ENCODE results near the gene AHCYL1. TPM values are rescaled to one million over a fixed set of nuclear protein-coding genes. Genes with fewer than 3 reads are reported as not detected.
A peak's percentile ranks its signal among the peaks of the same experiment; 100 is the strongest.

The AHCYL1 gene
- total RNA-seq, 1 experiment from 2014 or later: 89.6 TPM

DNA sequence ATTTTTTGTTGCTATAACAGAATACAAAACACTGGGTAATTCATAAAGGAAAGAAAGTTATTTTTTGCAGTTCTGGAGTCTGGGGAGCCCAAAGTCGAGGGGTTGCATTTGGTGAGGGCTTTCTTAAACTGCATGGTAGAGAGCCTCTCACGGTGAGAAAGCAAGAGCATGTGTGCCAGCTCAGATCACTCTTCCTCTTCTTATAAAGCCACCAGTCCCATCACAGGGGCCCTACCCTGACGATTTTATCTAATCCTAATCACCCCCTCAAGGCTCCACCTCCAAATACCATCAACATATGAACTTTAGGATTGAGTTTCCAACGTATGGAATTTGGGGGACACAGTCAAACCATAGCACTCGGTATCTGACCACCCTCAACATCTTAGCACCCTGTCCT lies 48.9 kb downstream of the AHCYL1 start:
- ChIA-PET CTCF (no interaction called here), POLR2A (ENCODE audit: low non-redundant PET) (no interaction called here)
- BruUV-seq (replicated peaks): no TSS peak
- Histone ChIP-seq H3K4me3 (ENCODE audit: low read depth, low read length, poor library complexity, severe bottlenecking) (no peak overlapping the region), H3K4me1 (ENCODE audit: insufficient read depth, low read length, poor library complexity, severe bottlenecking) (peaks cover 8% of the 10 kb centered on the region), H3K27ac (ENCODE audit: low read depth, low read length, poor library complexity, severe bottlenecking) (no peak overlapping the region), H3K9me3 (ENCODE audit: low read depth, low read length, poor library complexity, severe bottlenecking) (no peaks in the 10 kb centered on the region), H3K27me3 (replicated peaks; ENCODE audit: insufficient read depth, low read depth, low read length, poor library complexity) (no peaks in the 10 kb centered on the region), H3K36me3 (ENCODE audit: insufficient read depth, low read length, poor library complexity, severe bottlenecking) (peaks cover 5% of the 10 kb centered on the region)
- intact Hi-C loops (cut with micrococcal nuclease; ENCODE audit: unreplicated experiment): no loop called here
- no peak for DNase-seq (ENCODE audit: low spot score)
- TF ChIP-seq EZH2 (IDR thresholded peaks at IDR 0.05; ENCODE audit: borderline replicate concordance, low read depth, low read length, poor library complexity, severe bottlenecking): no peak
- TF ChIP-seq, protein P1, sequence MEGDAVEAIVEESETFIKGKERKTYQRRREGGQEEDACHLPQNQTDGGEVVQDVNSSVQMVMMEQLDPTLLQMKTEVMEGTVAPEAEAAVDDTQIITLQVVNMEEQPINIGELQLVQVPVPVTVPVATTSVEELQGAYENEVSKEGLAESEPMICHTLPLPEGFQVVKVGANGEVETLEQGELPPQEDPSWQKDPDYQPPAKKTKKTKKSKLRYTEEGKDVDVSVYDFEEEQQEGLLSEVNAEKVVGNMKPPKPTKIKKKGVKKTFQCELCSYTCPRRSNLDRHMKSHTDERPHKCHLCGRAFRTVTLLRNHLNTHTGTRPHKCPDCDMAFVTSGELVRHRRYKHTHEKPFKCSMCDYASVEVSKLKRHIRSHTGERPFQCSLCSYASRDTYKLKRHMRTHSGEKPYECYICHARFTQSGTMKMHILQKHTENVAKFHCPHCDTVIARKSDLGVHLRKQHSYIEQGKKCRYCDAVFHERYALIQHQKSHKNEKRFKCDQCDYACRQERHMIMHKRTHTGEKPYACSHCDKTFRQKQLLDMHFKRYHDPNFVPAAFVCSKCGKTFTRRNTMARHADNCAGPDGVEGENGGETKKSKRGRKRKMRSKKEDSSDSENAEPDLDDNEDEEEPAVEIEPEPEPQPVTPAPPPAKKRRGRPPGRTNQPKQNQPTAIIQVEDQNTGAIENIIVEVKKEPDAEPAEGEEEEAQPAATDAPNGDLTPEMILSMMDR (conservative IDR thresholded peaks at IDR 0.05; ENCODE audit: low read depth, low read length): no peak

DNA sequence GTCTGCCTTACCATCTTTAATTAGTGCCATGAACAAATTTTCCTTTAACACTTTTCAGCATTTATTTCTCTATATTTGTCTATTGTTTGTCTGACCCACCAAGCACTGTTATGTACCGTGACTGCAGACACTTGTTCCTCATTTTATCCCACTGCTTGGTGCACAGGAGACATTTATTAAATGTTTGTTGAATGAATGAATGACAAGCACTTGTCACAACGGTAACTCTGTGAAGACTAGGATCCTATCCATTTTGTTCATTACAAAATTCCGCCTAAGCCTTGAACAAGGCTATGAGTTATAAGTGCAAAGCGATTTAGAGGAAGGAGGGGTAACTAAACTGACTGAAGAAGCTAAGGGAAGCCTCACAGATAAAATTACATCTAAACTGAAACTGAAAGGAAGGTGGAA lies 49.5 kb downstream of the AHCYL1 start:
- no peaks in the 10 kb centered on the region for H3K27me3 ChIP-seq (replicated peaks; ENCODE audit: insufficient read depth, low read depth, low read length, poor library complexity)
- no peaks in the 10 kb centered on the region for H3K9me3 ChIP-seq (ENCODE audit: low read depth, low read length, poor library complexity, severe bottlenecking)
- peak overlapping the region; percentile 94 for H3K27ac ChIP-seq (ENCODE audit: low read depth, low read length, poor library complexity, severe bottlenecking)
- no peak for TF ChIP-seq EZH2 (IDR thresholded peaks at IDR 0.05; ENCODE audit: borderline replicate concordance, low read depth, low read length, poor library complexity, severe bottlenecking)
- TF ChIP-seq, protein P1 (conservative IDR thresholded peaks at IDR 0.05; ENCODE audit: low read depth, low read length): no peak
- CTCF ChIA-PET: interaction anchor here (0.8 kb wide), 1 partner anchor 50 kb away, joined by 3 read pairs; the partner anchor contains the start of gene AHCYL1
- H3K4me1 ChIP-seq (ENCODE audit: insufficient read depth, low read length, poor library complexity, severe bottlenecking): peaks cover 8% of the 10 kb centered on the region
- BruUV-seq (replicated peaks): TSS peak; percentile 83
- no peak for DNase-seq (ENCODE audit: low spot score)
- H3K36me3 ChIP-seq (ENCODE audit: insufficient read depth, low read length, poor library complexity, severe bottlenecking): peaks cover 11% of the 10 kb centered on the region
- POLR2A ChIA-PET (ENCODE audit: low non-redundant PET): interaction anchor here (0.7 kb wide), 1 partner anchor 62 kb away, joined by 4 read pairs; no protein-coding TSS in a partner anchor
- peak overlapping the region; percentile 87 for H3K4me3 ChIP-seq (ENCODE audit: low read depth, low read length, poor library complexity, severe bottlenecking)
- intact Hi-C loops (cut with micrococcal nuclease; ENCODE audit: unreplicated experiment): no loop called here

DNA sequence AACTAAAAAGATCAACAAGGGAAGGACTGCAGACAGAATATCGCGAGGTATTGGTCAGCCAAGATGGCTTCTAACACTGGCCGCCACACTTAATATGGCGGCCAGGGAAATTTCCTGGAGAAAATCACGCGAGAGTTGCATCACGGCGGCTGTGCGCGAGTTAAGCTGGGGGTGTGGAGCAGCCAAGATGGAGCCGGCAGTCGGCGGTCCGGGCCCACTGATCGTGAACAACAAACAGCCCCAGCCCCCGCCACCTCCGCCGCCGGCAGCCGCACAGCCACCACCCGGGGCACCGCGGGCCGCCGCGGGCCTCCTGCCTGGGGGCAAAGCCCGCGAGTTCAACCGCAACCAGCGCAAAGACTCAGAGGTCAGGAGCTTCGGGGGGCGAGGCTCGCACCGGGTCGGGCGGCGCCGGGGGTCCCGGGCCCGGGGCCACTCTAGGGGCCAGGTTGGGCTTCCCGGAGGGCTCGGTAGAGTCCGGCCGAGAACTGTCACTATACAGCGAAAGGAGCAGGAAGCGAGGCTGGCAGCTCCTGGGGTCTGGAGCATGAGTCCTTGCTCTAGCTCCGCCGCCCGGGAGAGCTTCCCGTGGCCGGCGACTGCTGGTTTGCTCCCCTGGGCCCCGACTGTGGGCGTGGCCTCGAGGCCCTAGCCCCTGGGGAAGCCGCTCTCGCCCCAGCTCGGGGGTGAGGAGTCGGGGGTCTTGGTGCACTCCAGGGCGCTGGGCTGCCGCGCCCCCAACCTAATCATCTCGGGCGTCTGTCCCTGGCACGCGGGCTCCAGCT lies 50.1 kb downstream of the AHCYL1 start, which contains the start of gene STRIP1:
STRIP1 (plus strand) TSS at position 174 of the 785 bp plus-strand sequence; CDS start at position 188, 14 bp downstream.
- peak within 1 kb of the TSS; percentile 87 for H3K4me3 ChIP-seq (ENCODE audit: low read depth, low read length, poor library complexity, severe bottlenecking)
- DNase-seq (ENCODE audit: low spot score): peak; percentile 97
- intact Hi-C loops (cut with micrococcal nuclease; ENCODE audit: unreplicated experiment): no loop called here
- H3K9me3 ChIP-seq (ENCODE audit: low read depth, low read length, poor library complexity, severe bottlenecking): no peaks in the 10 kb centered on the region
- POLR2A ChIA-PET (ENCODE audit: low non-redundant PET): interaction anchor here (0.7 kb wide), 1 partner anchor 63 kb away, joined by 4 read pairs; no protein-coding TSS in a partner anchor
- BruUV-seq (replicated peaks): no TSS peak
- CTCF ChIA-PET: interaction anchor here (0.8 kb wide), 1 partner anchor 50 kb away, joined by 3 read pairs; the partner anchor contains the start of gene AHCYL1
- peaks cover 17% of the 10 kb centered on the region for H3K36me3 ChIP-seq (ENCODE audit: insufficient read depth, low read length, poor library complexity, severe bottlenecking)
- no peak for TF ChIP-seq EZH2 (IDR thresholded peaks at IDR 0.05; ENCODE audit: borderline replicate concordance, low read depth, low read length, poor library complexity, severe bottlenecking)
- TF ChIP-seq, protein P1 (conservative IDR thresholded peaks at IDR 0.05; ENCODE audit: low read depth, low read length): no peak
- peaks cover 8% of the 10 kb centered on the region for H3K4me1 ChIP-seq (ENCODE audit: insufficient read depth, low read length, poor library complexity, severe bottlenecking)
- H3K27ac ChIP-seq (ENCODE audit: low read depth, low read length, poor library complexity, severe bottlenecking): peak within 1 kb of the TSS; percentile 94
- H3K27me3 ChIP-seq (replicated peaks; ENCODE audit: insufficient read depth, low read depth, low read length, poor library complexity): no peaks in the 10 kb centered on the region

Measured in A673 (cell line).